Type B pancreatic cell (in vitro differentiated cells): ENCODE results near the gene LPO. TPM values are rescaled to one million over a fixed set of nuclear protein-coding genes. Genes with fewer than 3 reads are reported as not detected.

Source experiments
- DNase-seq: peaks from one replicate; pipeline ENCODE4 v3.0.0; 2021; ENCODE audit warnings: mixed read lengths; ENCODE audit not compliant: unreplicated experiment; ENCODE audit errors: extremely low spot score
- H3K27ac Mint-ChIP-seq: 2 replicates; pipeline ENCODE4 v1.8.0; 2021; ENCODE audit warnings: mild to moderate bottlenecking, mixed read lengths
- H3K27me3 Mint-ChIP-seq: 2 replicates; pipeline ENCODE4 v1.8.0; 2021; ENCODE audit warnings: mixed read lengths
- H3K36me3 Mint-ChIP-seq: 2 replicates; pipeline ENCODE4 v1.8.0; 2021; ENCODE audit warnings: mixed read lengths
- H3K4me1 Mint-ChIP-seq: one replicate; pipeline ENCODE4 v1.8.0; 2021; ENCODE audit warnings: mixed read lengths; ENCODE audit not compliant: unreplicated experiment
- H3K4me3 Mint-ChIP-seq: 2 replicates; pipeline ENCODE4 v1.8.0; 2021; ENCODE audit warnings: mild to moderate bottlenecking, mixed read lengths
- H3K9me3 Mint-ChIP-seq: 2 replicates; pipeline ENCODE4 v1.8.0; 2021; ENCODE audit warnings: mixed read lengths
- CTCF ChIP-seq: fragments of 200-600 bp; sonication (generic); conservative IDR thresholded peaks from 2 replicates; pipeline ENCODE4 v1.5.0; 2021; ENCODE audit warnings: antibody characterized with exemption, mild to moderate bottlenecking
- total RNA-seq: library from RNA; stranded (reverse); gene quantifications from 2 replicates; pipeline ENCODE4 v1.2.1, GENCODE V29; 2021; ENCODE audit warnings: low replicate concordance

LPO gene
- total RNA-seq, 1 donor from 2014 or later = not detected

GRCh38 chr17:58278661-58279015, 40.3 kb downstream of the LPO start:
- Mint-ChIP-seq H3K4me1 (no peaks in the 10 kb centered on the region), H3K27ac (no peak overlapping the region), H3K27me3 (peaks cover 30% of the 10 kb centered on the region), H3K36me3 (no peaks in the 10 kb centered on the region), H3K4me3 (no peak overlapping the region), H3K9me3 (no peaks in the 10 kb centered on the region)
- no peak for TF ChIP-seq CTCF
- DNase-seq = no peak

GRCh38 chr17:58279016-58279711, 40.8 kb downstream of the LPO start:
- no peak for DNase-seq

GRCh38 chr17:58279736-58280479, 41.5 kb downstream of the LPO start:
- peaks cover 36% of the 10 kb centered on the region for H3K27me3 Mint-ChIP-seq
- H3K4me1 Mint-ChIP-seq = no peaks in the 10 kb centered on the region
- H3K36me3 Mint-ChIP-seq = no peaks in the 10 kb centered on the region
- H3K4me3 Mint-ChIP-seq = no peak overlapping the region
- DNase-seq = no peak
- H3K27ac Mint-ChIP-seq = no peak overlapping the region
- no peak for TF ChIP-seq CTCF
- no peaks in the 10 kb centered on the region for H3K9me3 Mint-ChIP-seq

More at GRCh38 chr17:58279016-58279711, 40.8 kb downstream of the LPO start:
- no peaks in the 10 kb centered on the region for H3K4me1 Mint-ChIP-seq
- no peaks in the 10 kb centered on the region for H3K9me3 Mint-ChIP-seq
- no peaks in the 10 kb centered on the region for H3K36me3 Mint-ChIP-seq
- no peak for TF ChIP-seq CTCF
- H3K27ac Mint-ChIP-seq = no peak overlapping the region
- H3K27me3 Mint-ChIP-seq = peaks cover 30% of the 10 kb centered on the region
- H3K4me3 Mint-ChIP-seq = no peak overlapping the region

- Mint-ChIP-seq H3K4me3 (no peak within 1 kb of the TSS), H3K36me3 (no peaks in the 10 kb centered on the region), H3K27ac (no peak within 1 kb of the TSS), H3K27me3 (peaks cover 40% of the 10 kb centered on the region), H3K9me3 (no peaks in the 10 kb centered on the region), H3K4me1 (no peaks in the 10 kb centered on the region)
- no peak for TF ChIP-seq CTCF
- DNase-seq = no peak
These were observed 42.3 kb downstream of the LPO start, which contains the start of gene MPO for GRCh38 chr17:58280480-58281217. TSS of gene MPO (minus strand) at chr17:58280935. CDS start at chr17:58280758, 177 bp downstream.

- Mint-ChIP-seq H3K9me3 (no peaks in the 10 kb centered on the region), H3K4me1 (no peaks in the 10 kb centered on the region), H3K4me3 (no peak overlapping the region), H3K27me3 (peaks cover 34% of the 10 kb centered on the region), H3K36me3 (no peaks in the 10 kb centered on the region), H3K27ac (no peak overlapping the region)
- DNase-seq = no peak
- TF ChIP-seq CTCF = no peak
These were observed 43.2 kb downstream of the LPO start for GRCh38 chr17:58281511-58282011.
